K562 (cell line): ENCODE data around the gene CD79A. TPM values are rescaled to one million over a fixed set of nuclear protein-coding genes. Genes with fewer than 3 reads are reported as not detected.
A peak's percentile ranks its signal among the peaks of the same experiment; 100 is the strongest.

ENCODE experiments used
- ATF4 ChIP-seq: fragments of 450-650 bp; formaldehyde crosslinking; IDR thresholded peaks from 2 replicates; pipeline ENCODE4 v1.4.0; 2022; ENCODE audit warnings: mild to moderate bottlenecking, moderate library complexity
- CUX1 ChIP-seq: fragments of 200-800 bp; sonication (Bioruptor generic); IDR thresholded peaks from 2 replicates; pipeline ENCODE4 v1.6.1; 2016; ENCODE audit warnings: missing genetic modification characterization, missing compliant biosample characterization
- ERF ChIP-seq: fragments of 450-650 bp; formaldehyde crosslinking; IDR thresholded peaks from 2 replicates; pipeline ENCODE4 v1.4.0; 2020; ENCODE audit warnings: mild to moderate bottlenecking, mixed read lengths
- HMG20A ChIP-seq: fragments of 450-650 bp; formaldehyde crosslinking; conservative IDR thresholded peaks from 2 replicates; pipeline ENCODE4 v1.4.0; 2020; ENCODE audit warnings: mild to moderate bottlenecking, mixed read lengths
- MCM3 ChIP-seq: fragments of 450-650 bp; IDR thresholded peaks from 2 replicates; pipeline ENCODE4 v1.6.1; 2016
- MLLT1 ChIP-seq, 2 experiments: fragments of 450-650 bp; IDR thresholded peaks; 2 replicates each; pipeline ENCODE4 v1.6.1; 2016
- NR2C1 ChIP-seq, 2 experiments: fragments of 450-650 bp; IDR thresholded peaks; 2 replicates each; pipeline ENCODE4 v1.6.1; 2017; ENCODE audit warnings: mild to moderate bottlenecking in 2 of 2, antibody characterized with exemption in 1 of 2, inconsistent platforms in 1 of 2, missing compliant biosample characterization in 1 of 2, missing genetic modification characterization in 1 of 2
- PTRF ChIP-seq: fragments of 450-650 bp; IDR thresholded peaks from 2 replicates; pipeline ENCODE4 v1.6.1; 2016; ENCODE audit warnings: mild to moderate bottlenecking, missing genetic modification characterization, missing compliant biosample characterization
- RBM22 ChIP-seq: fragments of 200-400 bp; formaldehyde crosslinking; IDR thresholded peaks from 2 replicates; pipeline ENCODE4 v1.6.1; 2018; ENCODE audit warnings: low read length, low read depth; ENCODE audit not compliant: poor library complexity, severe bottlenecking
- TCF7 ChIP-seq: sonication (generic); IDR thresholded peaks from 2 replicates; pipeline ENCODE4 v1.6.1; 2016; ENCODE audit warnings: antibody characterized with exemption, borderline replicate concordance
- TCFL5 ChIP-seq: fragments of 250-450 bp; sonication (Bioruptor Pico); conservative IDR thresholded peaks from 2 replicates; pipeline ENCODE4 v1.6.1; 2021; ENCODE audit warnings: mild to moderate bottlenecking, moderate library complexity, matching md5 sums
- TEAD4 ChIP-seq, 2 experiments: sonication (generic) in 1 of 2; formaldehyde crosslinking in 1 of 2; IDR thresholded peaks; 2 replicates each; pipeline versions ENCODE4 v1.6.1 to v1.8.0; 2012 to 2022; ENCODE audit warnings: borderline replicate concordance in 1 of 2, inconsistent platforms in 1 of 2, low read length in 1 of 2, mild to moderate bottlenecking in 1 of 2, missing genetic modification reagents in 1 of 2
- TFAP4 ChIP-seq: sonication (generic); formaldehyde crosslinking; IDR thresholded peaks from 2 replicates; pipeline ENCODE4 v1.8.0; 2022; ENCODE audit warnings: missing genetic modification reagents, mild to moderate bottlenecking, moderate library complexity, borderline replicate concordance
- XRCC5 ChIP-seq: fragments of 200-400 bp; formaldehyde crosslinking; IDR thresholded peaks from 2 replicates; pipeline ENCODE4 v1.6.1; 2017; ENCODE audit warnings: low read depth, mild to moderate bottlenecking, low read length
- ZNF263 ChIP-seq: sonication (generic); formaldehyde crosslinking; IDR thresholded peaks from 2 replicates; pipeline ENCODE4 v1.8.0; 2022; ENCODE audit warnings: mild to moderate bottlenecking, missing genetic modification reagents, borderline replicate concordance
- ZNF507 ChIP-seq: conservative IDR thresholded peaks from 2 replicates; pipeline ENCODE4 v1.6.1; 2017; ENCODE audit warnings: missing genetic modification characterization, missing compliant biosample characterization
- ZNF699 ChIP-seq: fragments of 250-450 bp; sonication (Bioruptor Pico); IDR thresholded peaks from 2 replicates; pipeline ENCODE4 v1.8.0; 2021; ENCODE audit warnings: mild to moderate bottlenecking, moderate library complexity; ENCODE audit not compliant: insufficient replicate concordance
- ZSCAN29 ChIP-seq: fragments of 450-650 bp; IDR thresholded peaks from 2 replicates; pipeline ENCODE4 v1.6.1; 2017
- polyA plus RNA-seq, 8 experiments: library from polyadenylated mRNA; depleted of rRNA in 4 of 8; stranded (reverse) in 5 of 8; unstranded in 3 of 8; fragments of >200 nt; fragmentation: Nextera tagmentation in 2 of 8; fragmentation: Illumina TruSeq in 1 of 8; extraction: Ambion mirVana in 2 of 8; extraction: Trizol in 1 of 8; gene quantifications; 2 replicates each; pipeline versions ENCODE4 v1.2.1 to v1.2.3, GENCODE V29; 2011 to 2014; ENCODE audit warnings: inconsistent platforms in 1 of 8, missing spikeins in 1 of 8
- total RNA-seq, 7 experiments: library from RNA; depleted of rRNA in 6 of 7; stranded (reverse); fragments of >200 nt in 6 of 7; fragmentation: Illumina TruSeq in 2 of 7; extraction: Trizol in 2 of 7; gene quantifications; 2 replicates each; pipeline versions ENCODE4 v1.2.1 to v1.2.3, GENCODE V29; 2011 to 2021; ENCODE audit warnings: low replicate concordance in 1 of 7

CD79A gene
- total and polyA plus RNA-seq, 9 of the 15 experiments (the other 6 are each of a cell fraction or from before 2014, with no cell fraction given): 0.04 to 0.72 (median 0.17) TPM; not detected in 3

- TF ChIP-seq CUX1 (CRISPR knock-in tag): no peak
- TF ChIP-seq TCF7: no peak
- 0 out of 2 replicates have a peak, but pooled peaks have one; percentile 5 for TF ChIP-seq ERF (CRISPR knock-in tag)
- TF ChIP-seq ZNF263: no peak; the same call in 1 of the 2 replicates
- no peak for TF ChIP-seq RBM22
- peak; percentile 98 for TF ChIP-seq TFAP4 (CRISPR knock-in tag)
- no peak for TF ChIP-seq TCFL5 (CRISPR knock-in tag)
- no peak for TF ChIP-seq MCM3
- no peak for TF ChIP-seq ATF4 (CRISPR knock-in tag)
- TF ChIP-seq XRCC5: peak; percentile 58; the same call in 1 of the 2 replicates
- no peak for TF ChIP-seq ZNF699 (CRISPR knock-in tag)
- TF ChIP-seq TEAD4 (IDR thresholded peaks at IDR 0.05; ENCODE audit: low read length): peak; percentile 13
- no peak for TF ChIP-seq TEAD4 (CRISPR knock-in tag; IDR thresholded peaks at IDR 0.05; ENCODE audit: borderline replicate concordance)
- no peak for TF ChIP-seq HMG20A
- TF ChIP-seq PTRF (tag): no peak
- TF ChIP-seq NR2C1 (IDR thresholded peaks at IDR 0.05): peak; percentile 93
- peak; percentile 96 for TF ChIP-seq NR2C1 (tag; IDR thresholded peaks at IDR 0.05)
- no peak for TF ChIP-seq ZNF507 (tag)
- TF ChIP-seq ZSCAN29: no peak
- TF ChIP-seq MLLT1 (IDR thresholded peaks at IDR 0.05): peak in 1 of 2 experiments; percentile 44; a peak in 1 of 4 replicates
These were observed 17.3 kb upstream of the CD79A start, which contains the start of gene RPS19 (continued) for GRCh38 chr19:41859618-41860418.
